ENCODE results near the gene ZNF385B. TPM values are rescaled to one million over a fixed set of nuclear protein-coding genes. Genes with fewer than 3 reads are reported as not detected.

ZNF385B gene
- total and polyA plus RNA-seq, 4 donors, result 13.5 to 70.8 (median 45.2) TPM

DNA sequence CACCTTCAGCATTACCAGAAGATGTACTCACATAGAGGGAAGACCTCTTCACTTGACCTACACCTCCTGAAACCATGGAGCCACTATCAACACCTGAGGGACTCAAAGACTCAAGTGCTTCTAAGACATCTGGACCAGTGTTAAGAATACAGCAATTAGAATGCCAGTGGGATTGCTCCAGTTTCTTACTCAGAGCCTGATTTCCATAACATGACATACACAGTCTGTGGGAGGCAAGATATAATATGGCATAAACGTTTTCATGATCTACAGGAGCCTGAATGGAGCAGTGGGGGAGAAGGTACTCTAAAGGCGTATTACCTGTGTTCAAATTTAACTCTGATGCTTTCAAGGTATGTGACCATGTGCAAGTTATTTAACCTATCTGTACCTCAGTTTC is 57.2 kb downstream of the ZNF385B start:
- Histone ChIP-seq H3K36me3 (ENCODE audit: control insufficient read depth in 4 of 4, insufficient read depth in 4 of 4, low read length in 4 of 4) (no peaks in the 10 kb centered on the region), H3K27ac (ENCODE audit: low read depth in 1 of 2, low read length in 1 of 2) (no peak overlapping the region), H3K27me3 (ENCODE audit: control insufficient read depth in 3 of 3, insufficient read depth in 3 of 3, low read length in 2 of 3) (no peaks in the 10 kb centered on the region), H3K4me3 (no peak overlapping the region), H3K9me3 (ENCODE audit: control insufficient read depth in 4 of 4, insufficient read depth in 3 of 4, low read length in 3 of 4) (no peaks in the 10 kb centered on the region), H3K4me1 (ENCODE audit: control insufficient read depth in 5 of 5, insufficient read depth in 5 of 5, low read length in 5 of 5) (no peaks in the 10 kb centered on the region), H3K9ac (ENCODE audit: insufficient read depth in 1 of 2, low read length in 2 of 2) (no peak overlapping the region)
- DNase-seq, result no peak
- ATAC-seq (ENCODE audit: insufficient read depth, low FRiP score), result no peak
- WGBS, 2 donors, result 63 to 71% methylated on average over 2 of the region's 2 CpGs
- TF ChIP-seq, protein P1, sequence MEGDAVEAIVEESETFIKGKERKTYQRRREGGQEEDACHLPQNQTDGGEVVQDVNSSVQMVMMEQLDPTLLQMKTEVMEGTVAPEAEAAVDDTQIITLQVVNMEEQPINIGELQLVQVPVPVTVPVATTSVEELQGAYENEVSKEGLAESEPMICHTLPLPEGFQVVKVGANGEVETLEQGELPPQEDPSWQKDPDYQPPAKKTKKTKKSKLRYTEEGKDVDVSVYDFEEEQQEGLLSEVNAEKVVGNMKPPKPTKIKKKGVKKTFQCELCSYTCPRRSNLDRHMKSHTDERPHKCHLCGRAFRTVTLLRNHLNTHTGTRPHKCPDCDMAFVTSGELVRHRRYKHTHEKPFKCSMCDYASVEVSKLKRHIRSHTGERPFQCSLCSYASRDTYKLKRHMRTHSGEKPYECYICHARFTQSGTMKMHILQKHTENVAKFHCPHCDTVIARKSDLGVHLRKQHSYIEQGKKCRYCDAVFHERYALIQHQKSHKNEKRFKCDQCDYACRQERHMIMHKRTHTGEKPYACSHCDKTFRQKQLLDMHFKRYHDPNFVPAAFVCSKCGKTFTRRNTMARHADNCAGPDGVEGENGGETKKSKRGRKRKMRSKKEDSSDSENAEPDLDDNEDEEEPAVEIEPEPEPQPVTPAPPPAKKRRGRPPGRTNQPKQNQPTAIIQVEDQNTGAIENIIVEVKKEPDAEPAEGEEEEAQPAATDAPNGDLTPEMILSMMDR (IDR thresholded peaks at IDR 0.05; ENCODE audit: control extremely low read depth, extremely low read depth), result no peak

DNA sequence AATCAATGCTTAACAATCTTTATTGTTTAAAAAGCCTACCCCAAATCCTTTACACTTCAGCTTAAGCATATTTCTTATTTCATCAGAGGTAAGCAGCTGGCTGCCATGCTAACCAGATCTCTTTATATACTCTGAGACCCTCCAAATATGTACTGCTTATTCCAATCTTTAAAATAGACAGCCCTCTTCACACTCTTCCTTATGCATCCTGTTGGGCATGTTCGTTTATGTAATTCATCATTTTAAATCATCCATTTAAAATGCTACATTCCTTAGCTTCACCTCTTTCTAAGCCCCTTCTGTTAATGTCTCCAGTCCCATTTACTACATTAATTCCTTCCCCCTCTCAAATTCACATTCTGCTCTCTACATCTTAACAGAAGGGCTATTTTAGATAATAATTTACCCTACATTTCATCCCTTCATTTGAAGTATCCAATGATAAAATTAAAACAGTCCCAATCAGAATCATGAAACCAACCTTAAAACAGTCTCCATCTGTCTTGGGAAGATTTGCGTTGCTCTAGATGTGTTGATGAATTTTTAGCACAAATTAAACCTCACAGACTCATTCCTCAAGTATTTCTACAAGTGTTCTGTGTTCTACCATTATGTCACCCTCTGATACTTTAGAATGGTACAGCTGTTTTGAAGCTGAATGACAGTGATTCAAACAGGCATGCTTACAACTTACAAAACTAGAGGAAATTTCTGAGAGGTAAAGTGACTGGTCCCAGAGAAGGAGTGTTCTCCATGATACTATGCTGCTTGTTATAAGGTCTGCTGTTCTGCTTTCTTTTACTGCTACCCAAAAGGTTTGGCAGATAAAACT is 59.1 kb downstream of the ZNF385B start:
- Histone ChIP-seq H3K36me3 (ENCODE audit: control insufficient read depth in 4 of 4, insufficient read depth in 4 of 4, low read length in 4 of 4) (no peaks in the 10 kb centered on the region), H3K27ac (ENCODE audit: low read depth in 1 of 2, low read length in 1 of 2) (no peak overlapping the region), H3K9me3 (ENCODE audit: control insufficient read depth in 4 of 4, insufficient read depth in 3 of 4, low read length in 3 of 4) (no peaks in the 10 kb centered on the region), H3K27me3 (ENCODE audit: control insufficient read depth in 3 of 3, insufficient read depth in 3 of 3, low read length in 2 of 3) (no peaks in the 10 kb centered on the region), H3K4me3 (no peak overlapping the region), H3K4me1 (ENCODE audit: control insufficient read depth in 5 of 5, insufficient read depth in 5 of 5, low read length in 5 of 5) (no peaks in the 10 kb centered on the region), H3K9ac (ENCODE audit: insufficient read depth in 1 of 2, low read length in 2 of 2) (no peak overlapping the region)
- TF ChIP-seq, protein P1 (IDR thresholded peaks at IDR 0.05; ENCODE audit: control extremely low read depth, extremely low read depth), result no peak
- 71 to 75% methylated on average over 2 of the region's 2 CpGs for WGBS, 2 donors
- no peak for ATAC-seq (ENCODE audit: insufficient read depth, low FRiP score)
- DNase-seq, result no peak

- Histone ChIP-seq H3K9ac (ENCODE audit: insufficient read depth in 1 of 2, low read length in 2 of 2) (no peak overlapping the region), H3K36me3 (ENCODE audit: control insufficient read depth in 4 of 4, insufficient read depth in 4 of 4, low read length in 4 of 4) (no peaks in the 10 kb centered on the region), H3K27me3 (ENCODE audit: control insufficient read depth in 3 of 3, insufficient read depth in 3 of 3, low read length in 2 of 3) (no peaks in the 10 kb centered on the region), H3K4me3 (no peak overlapping the region), H3K4me1 (ENCODE audit: control insufficient read depth in 5 of 5, insufficient read depth in 5 of 5, low read length in 5 of 5) (no peaks in the 10 kb centered on the region), H3K9me3 (ENCODE audit: control insufficient read depth in 4 of 4, insufficient read depth in 3 of 4, low read length in 3 of 4) (no peaks in the 10 kb centered on the region), H3K27ac (ENCODE audit: low read depth in 1 of 2, low read length in 1 of 2) (no peak overlapping the region)
- DNase-seq (no peak), ATAC-seq (ENCODE audit: insufficient read depth, low FRiP score) (no peak)
- TF ChIP-seq, protein P1 (IDR thresholded peaks at IDR 0.05; ENCODE audit: control extremely low read depth, extremely low read depth), result no peak
These were observed 60.6 kb downstream of the ZNF385B start for GRCh38 chr2:179800776-179801175.

Data from lung (tissue), 12 donors.